Muscle layer of duodenum (tissue), 2 donors: Measurements from ENCODE around the gene PIEZO1.

Source experiments
- H3K27ac ChIP-seq: one replicate; pipeline ENCODE4 v1.7.0; 2013; ENCODE audit warnings: mild to moderate bottlenecking, low read length
- H3K27me3 ChIP-seq: one replicate; pipeline ENCODE4 v1.7.0; 2013; ENCODE audit warnings: low read depth, mild to moderate bottlenecking, control low read depth, low read length
- H3K36me3 ChIP-seq, 2 donors: one replicate each; pipeline ENCODE4 v1.7.0; 2013; ENCODE audit warnings: low read length in 2 of 2, control low read depth in 1 of 2, mild to moderate bottlenecking in 1 of 2; ENCODE audit not compliant: insufficient read depth in 2 of 2, control insufficient read depth in 1 of 2
- H3K4me1 ChIP-seq, 2 donors: one replicate each; pipeline ENCODE4 v1.7.0; 2013; ENCODE audit warnings: low read length in 2 of 2, mild to moderate bottlenecking in 2 of 2, control low read depth in 1 of 2, moderate library complexity in 1 of 2; ENCODE audit not compliant: insufficient read depth in 2 of 2, control insufficient read depth in 1 of 2
- H3K4me3 ChIP-seq, 2 donors: one replicate each; pipeline ENCODE4 v1.7.0; 2013; ENCODE audit warnings: low read length in 2 of 2, low read depth in 1 of 2, mild to moderate bottlenecking in 1 of 2
- H3K9me3 ChIP-seq, 2 donors: one replicate each; pipeline ENCODE4 v1.7.0; 2013; ENCODE audit warnings: low read length in 2 of 2, control low read depth in 1 of 2, mild to moderate bottlenecking in 1 of 2; ENCODE audit not compliant: control insufficient read depth in 1 of 2
- donor health status: healthy.

The PIEZO1 gene

DNA sequence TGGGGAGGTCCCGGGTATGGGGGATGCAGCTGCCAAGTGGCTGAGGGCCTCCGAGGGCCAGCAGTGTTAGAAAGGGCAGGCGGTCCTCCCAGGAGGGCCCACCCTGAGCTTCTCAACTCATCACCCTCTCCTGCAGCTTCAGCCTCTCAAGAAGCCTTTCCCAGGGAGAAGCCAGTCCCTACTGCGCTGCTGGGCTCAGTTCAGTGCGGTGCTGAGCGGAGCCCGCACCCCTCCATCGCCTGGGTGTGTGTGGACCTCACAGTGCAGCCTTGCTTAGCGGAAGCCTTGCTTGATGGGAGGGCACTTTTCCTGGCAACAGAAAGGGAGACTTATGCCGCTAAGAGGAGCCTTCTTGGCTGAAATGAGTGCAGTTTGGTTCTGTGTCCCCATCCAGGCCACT, 30.2 kb upstream of the PIEZO1 start:
- no peaks in the 10 kb centered on the region for H3K36me3 ChIP-seq
- H3K27me3 ChIP-seq, result no peaks in the 10 kb centered on the region
- H3K4me1 ChIP-seq, result peaks cover 6 to 23% of the 10 kb centered on the region in 2 donors
- H3K9me3 ChIP-seq, result no peaks in the 10 kb centered on the region
- no peak overlapping the region for H3K4me3 ChIP-seq
- no peak overlapping the region for H3K27ac ChIP-seq

DNA sequence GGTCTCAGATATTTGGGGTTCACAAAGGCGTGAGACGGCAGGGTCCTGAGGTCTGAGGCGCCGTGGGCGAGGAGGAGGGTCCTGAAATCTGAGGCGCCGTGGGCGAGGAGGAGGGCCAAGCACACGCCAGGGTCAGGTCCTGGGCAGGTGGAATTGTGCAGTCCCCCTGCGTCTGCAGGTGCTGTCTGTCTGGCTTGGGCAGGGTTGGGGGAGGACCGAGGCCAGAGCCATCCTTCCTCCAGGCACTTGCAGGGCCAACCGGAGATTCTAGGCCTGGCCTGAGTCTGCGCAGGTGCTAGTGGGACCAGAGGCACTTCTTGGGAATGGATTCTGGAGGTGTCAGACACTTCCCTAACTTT, 29.1 kb upstream of the PIEZO1 start:
- Histone ChIP-seq H3K9me3 (no peaks in the 10 kb centered on the region), H3K4me1 (peaks cover 7 to 31% of the 10 kb centered on the region in 2 donors), H3K27ac (no peak overlapping the region), H3K36me3 (peaks cover 2 to 4% of the 10 kb centered on the region in 2 donors), H3K27me3 (no peaks in the 10 kb centered on the region), H3K4me3 (no peak overlapping the region)

DNA sequence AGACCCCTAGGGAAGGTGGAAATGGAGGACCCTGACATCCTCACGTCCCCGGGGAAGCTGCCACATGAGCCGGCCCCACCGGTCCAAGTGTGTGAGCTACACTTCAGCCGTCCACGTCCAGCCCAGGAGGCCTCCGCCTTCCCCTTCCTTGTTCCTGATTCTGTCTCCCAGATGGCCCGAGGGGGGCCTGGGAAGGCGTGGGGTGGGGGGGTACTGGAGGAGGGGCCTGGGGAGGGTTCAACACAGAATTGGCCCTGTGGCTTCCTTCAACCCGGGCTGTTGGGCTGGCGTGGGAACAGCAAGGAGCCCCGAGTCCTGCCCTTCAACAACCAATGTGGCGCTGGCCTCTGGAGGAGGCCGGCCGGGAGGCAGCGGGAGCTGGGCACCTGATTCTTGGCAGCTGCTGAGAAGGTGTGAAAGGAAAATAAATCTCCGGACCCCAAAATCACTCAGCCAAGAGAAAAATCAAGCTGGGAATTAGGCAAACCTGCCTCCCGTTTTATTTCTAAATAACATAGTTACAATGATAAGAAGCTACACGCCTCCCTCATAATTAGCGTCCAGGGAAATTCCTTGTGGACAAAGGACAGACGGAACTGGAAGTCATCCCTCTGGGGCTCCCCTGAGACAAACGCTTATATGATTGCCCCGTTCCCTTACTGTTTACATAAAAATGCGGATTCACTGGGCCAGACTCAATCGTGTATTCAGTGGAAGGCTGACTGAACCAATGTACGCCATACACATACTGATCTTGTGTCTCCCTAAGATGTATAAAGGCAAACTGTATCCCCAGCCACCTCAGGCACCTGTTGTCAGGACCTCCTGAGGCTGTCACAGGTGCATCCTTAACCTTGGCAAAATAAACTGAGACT, 28.5 kb upstream of the PIEZO1 start:
- no peaks in the 10 kb centered on the region for H3K9me3 ChIP-seq
- H3K4me3 ChIP-seq, result peak overlapping the region in 1 of 2 donors; percentile 73
- H3K4me1 ChIP-seq, result peaks cover 7 to 31% of the 10 kb centered on the region in 2 donors
- H3K27me3 ChIP-seq, result no peaks in the 10 kb centered on the region
- H3K36me3 ChIP-seq, result peaks cover 4 to 6% of the 10 kb centered on the region in 2 donors
- H3K27ac ChIP-seq, result no peak overlapping the region

DNA sequence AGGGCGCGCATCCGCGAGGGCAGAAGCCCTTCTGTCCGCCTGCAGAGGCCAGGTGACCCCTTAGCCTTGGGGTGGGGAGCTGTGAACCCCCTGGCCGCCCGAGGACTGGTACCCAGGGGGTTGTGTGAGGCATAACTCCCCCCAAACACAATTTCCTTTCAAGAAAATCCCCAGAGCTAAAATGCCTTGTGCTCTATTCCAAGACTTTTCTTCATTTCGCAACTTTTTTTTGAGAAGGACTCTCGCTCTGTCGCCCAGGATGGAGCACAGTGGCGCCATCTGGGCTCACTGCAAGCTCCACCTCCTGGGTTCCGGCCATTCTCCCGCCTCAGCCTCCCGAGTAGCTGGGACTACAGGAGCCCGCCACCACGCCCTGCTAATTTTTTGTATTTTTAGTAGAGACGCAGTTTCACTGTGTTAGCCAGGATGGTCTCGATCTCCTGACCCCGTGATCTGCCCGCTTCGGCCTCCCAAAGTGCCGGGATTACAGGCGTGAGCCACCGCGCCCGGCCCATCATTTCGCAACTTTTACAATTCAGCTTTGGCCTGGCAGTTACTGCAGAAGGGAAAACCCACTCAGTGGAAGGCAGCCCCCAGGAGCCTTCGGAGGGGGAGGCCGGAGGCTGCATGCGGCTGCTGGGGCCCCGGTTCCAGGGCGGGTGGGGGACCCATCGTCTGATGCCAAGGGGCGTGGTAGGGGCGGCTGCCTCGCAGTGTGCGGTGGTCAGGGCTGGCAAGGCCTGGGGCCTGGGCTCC, 27.7 kb upstream of the PIEZO1 start:
- no peaks in the 10 kb centered on the region for H3K27me3 ChIP-seq
- peak overlapping the region; percentile 73 to 74 for H3K4me3 ChIP-seq
- H3K36me3 ChIP-seq, result peaks cover 4 to 6% of the 10 kb centered on the region in 2 donors
- peak overlapping the region; percentile 51 for H3K27ac ChIP-seq
- no peaks in the 10 kb centered on the region for H3K9me3 ChIP-seq
- H3K4me1 ChIP-seq, result peaks cover 7 to 31% of the 10 kb centered on the region in 2 donors

DNA sequence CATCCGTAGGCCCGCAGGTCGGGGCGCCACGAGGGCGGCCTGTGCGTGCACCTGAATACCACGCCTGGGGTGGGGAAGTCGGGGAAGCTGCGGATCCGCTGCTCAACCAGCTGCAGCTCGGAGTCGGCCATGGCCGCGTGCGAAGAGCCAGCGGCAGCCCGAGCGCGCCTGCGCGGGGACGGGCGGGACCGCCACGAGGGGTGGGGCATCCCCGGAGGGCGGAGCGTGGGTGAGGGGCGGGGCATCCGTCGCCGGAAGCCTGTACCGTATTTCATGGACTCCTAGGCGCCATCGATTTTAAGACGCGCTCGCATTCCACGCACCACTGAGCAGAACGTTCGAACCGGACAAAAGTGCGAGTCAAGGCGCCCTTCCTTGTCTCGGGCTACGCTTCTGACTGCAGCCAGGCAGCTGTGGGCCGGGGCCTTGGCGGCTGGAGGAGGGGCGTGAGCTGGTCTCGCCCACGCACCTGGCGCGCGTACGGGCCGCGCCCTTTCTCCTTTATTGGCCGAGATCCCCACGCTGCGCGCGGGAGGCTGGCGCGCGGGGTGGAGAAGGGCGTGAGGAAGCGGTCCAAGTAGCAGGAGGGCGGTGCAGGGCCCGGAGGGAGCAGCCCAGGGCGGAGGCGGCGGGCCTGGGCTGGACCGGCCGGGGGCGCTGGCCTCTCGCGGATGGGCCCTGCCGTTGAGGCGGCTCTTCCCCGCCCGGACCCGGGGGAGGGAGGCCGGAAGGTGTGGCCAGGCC, 26.9 kb upstream of the PIEZO1 start, which contains the start of gene APRT:
TSS of gene APRT (minus strand) at position 160 of the 744 bp plus-strand sequence. CDS start at position 131, 29 bp downstream.
- H3K4me3 ChIP-seq, result peak within 1 kb of the TSS; percentile 73 to 74
- H3K4me1 ChIP-seq, result peaks cover 7 to 31% of the 10 kb centered on the region in 2 donors
- peaks cover 4 to 6% of the 10 kb centered on the region in 2 donors for H3K36me3 ChIP-seq

DNA sequence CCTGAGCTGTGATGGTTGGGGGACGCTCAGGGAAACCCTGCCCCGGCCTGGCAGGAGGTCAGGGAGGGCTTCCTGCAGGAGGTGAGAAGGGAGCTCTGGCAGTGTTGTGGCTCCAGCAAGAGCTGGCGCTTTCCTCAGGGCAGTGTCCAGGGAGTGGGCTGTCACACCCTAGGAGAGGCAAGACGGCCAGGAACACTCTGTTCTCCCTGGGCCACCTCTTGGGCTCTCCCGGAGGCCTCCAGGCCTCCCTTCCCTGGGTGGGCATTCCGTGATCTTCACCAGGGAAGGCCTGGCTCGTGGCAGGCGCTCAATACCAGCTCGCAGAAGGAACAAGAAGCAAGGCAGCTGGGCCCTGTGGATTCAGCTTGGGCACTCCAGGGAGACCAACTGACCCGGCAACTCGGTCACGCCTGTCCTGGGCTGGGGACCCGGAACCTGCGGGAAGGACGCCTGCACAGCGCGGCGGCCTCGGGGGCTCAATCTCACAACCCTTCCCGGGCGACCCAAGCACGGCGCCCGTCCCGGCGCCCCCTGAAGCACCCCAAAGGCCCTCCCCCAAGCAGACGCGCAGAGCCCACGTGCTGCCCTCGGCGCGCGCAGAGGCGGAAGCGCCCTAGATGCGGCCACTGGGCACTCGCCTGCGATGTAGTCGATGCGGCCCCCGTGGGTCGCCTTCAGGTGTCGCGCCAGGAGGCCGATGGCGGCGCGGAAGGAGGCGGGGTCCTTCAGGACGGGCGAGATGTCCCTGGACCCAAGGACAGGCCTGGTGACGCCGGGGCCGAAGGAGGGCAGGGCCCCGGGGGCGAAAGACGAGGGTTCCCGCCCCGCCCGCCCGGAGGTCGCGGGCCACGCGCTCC, 26.1 kb upstream of the PIEZO1 start:
- Histone ChIP-seq H3K4me1 (peaks cover 7 to 31% of the 10 kb centered on the region in 2 donors), H3K4me3 (peak overlapping the region; percentile 73 to 74), H3K9me3 (no peaks in the 10 kb centered on the region), H3K27ac (peak overlapping the region; percentile 33), H3K36me3 (peaks cover 4 to 6% of the 10 kb centered on the region in 2 donors), H3K27me3 (no peaks in the 10 kb centered on the region)

More for the DNA sequence above, 26.9 kb upstream of the PIEZO1 start, which contains the start of gene APRT:
- H3K27me3 ChIP-seq, result no peaks in the 10 kb centered on the region
- no peaks in the 10 kb centered on the region for H3K9me3 ChIP-seq
- H3K27ac ChIP-seq, result peak within 1 kb of the TSS; percentile 51

DNA sequence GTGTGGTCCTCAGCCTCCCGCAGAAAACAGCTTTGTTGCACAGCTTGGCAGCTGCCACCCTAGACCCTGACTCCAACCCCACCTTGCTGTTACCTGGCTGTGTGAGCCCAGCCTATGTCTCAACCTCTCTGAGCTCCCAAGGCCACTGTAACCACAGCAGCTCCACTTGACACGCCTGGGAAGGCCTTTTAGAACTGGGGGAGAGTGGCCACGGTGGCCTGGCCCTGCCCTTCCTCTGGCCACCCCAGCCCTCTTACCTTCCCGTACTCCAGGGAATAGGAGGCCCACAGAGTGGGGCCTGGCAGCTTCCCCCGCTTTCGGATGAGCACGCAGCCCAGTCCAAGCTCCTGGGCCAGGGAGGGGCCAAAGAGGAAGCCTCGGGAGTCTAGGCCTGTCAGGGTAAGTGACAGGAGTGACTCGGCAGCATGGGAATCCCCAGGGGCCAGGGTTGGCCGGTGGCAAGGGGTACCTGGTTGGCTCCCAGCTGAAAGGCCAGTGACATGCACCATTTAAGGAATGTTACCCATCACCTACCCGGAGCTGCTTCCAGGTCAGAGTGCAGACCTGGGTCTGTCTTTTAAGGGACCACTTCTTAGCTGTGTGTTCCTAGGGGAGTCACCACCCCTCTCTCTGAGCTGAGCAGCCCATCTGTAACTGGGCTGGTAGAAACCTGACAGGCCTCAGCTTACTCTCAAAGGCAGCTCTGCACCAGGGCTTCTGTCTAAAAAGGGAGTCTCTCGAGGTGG, 25.3 kb upstream of the PIEZO1 start:
- Histone ChIP-seq H3K27me3 (no peaks in the 10 kb centered on the region), H3K27ac (peak overlapping the region; percentile 33), H3K4me1 (peaks cover 7 to 31% of the 10 kb centered on the region in 2 donors), H3K4me3 (peak overlapping the region; percentile 73 to 74), H3K36me3 (peaks cover 4 to 6% of the 10 kb centered on the region in 2 donors), H3K9me3 (no peaks in the 10 kb centered on the region)

DNA sequence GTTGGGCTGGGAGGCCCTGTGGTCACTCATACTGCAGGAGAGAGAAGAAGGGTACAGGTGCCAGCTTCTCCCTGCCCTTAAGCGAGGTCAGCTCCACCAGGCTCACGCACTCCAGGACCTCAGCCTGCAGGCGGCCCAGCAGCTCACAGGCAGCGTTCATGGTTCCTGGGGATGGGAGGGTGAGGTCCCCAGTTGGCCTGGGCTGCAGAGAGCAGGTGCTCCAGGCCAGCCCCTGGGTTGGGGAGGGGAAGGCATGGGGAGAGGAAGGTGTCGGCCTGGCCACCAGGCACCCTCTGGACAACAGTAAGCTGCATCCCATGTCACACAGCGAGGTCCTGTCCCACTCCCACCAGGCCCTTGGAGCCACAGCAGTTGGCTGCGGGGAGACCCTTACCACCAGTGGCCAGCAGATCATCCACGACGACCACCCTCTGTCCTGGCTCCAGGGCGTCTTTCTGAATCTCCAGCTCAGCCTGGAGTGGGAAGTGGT, 24.7 kb upstream of the PIEZO1 start:
- Histone ChIP-seq H3K36me3 (peaks cover 4 to 6% of the 10 kb centered on the region in 2 donors), H3K4me3 (peak overlapping the region in 1 of 2 donors; percentile 74), H3K27me3 (no peaks in the 10 kb centered on the region), H3K9me3 (no peaks in the 10 kb centered on the region), H3K27ac (no peak overlapping the region), H3K4me1 (peaks cover 7 to 32% of the 10 kb centered on the region in 2 donors)

DNA sequence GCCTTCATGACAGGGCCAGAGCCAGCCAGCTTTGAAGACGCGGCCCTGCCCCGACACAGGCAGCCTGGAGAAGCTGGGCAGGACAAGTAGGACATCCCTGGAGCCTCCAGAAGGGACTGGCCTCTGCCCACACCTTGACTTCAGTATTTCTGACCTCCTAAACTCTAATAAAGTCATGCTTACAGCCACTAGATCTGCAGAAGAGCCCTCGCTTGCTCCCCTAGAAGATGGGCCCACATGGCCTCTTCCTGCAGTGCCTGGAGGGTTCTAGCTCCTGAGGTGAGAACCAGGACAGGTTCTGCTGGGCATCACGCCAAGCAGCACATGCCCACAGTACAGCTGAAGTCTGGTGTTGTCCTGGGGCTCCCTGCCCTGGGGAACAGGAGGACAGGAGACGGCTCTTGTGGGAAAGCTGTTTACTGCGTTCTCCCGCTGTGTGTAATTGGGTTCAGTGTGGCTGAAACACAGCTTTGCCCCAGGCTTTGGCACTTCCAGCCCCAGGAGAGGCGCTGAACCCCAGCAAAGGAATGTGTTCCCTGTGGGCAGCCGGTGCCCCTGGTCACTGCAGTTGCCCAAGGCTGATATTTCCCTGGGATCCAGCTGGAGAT, 24.2 kb upstream of the PIEZO1 start:
- H3K27ac ChIP-seq, result no peak overlapping the region

More for the DNA sequence above, 24.2 kb upstream of the PIEZO1 start:
- H3K9me3 ChIP-seq, result no peaks in the 10 kb centered on the region
- no peak overlapping the region for H3K4me3 ChIP-seq
- H3K27me3 ChIP-seq, result no peaks in the 10 kb centered on the region
- H3K4me1 ChIP-seq, result peaks cover 7 to 37% of the 10 kb centered on the region in 2 donors
- peaks cover 4 to 6% of the 10 kb centered on the region in 2 donors for H3K36me3 ChIP-seq
